K562 (cell line): ENCODE data around the gene TEX30. TPM values are rescaled to one million over a fixed set of nuclear protein-coding genes. Genes with fewer than 3 reads are reported as not detected.

ENCODE experiments used
- ATAC-seq: fragments of 200-7000 bp; cut with Tn5 transposase; 3 replicates; pipeline ENCODE4 v1.9.1; 2020; ENCODE audit warnings: moderate library complexity
- BruUV-seq: library from RNA; stranded (reverse); fragments of 400-500 nt; replicated peaks from 2 replicates; lab custom pipeline; 2021; lab: Mats Ljungman, UMichigan
- CTCF ChIA-PET: fragments of 300-600 bp; formaldehyde crosslinking; extraction: SDS; loops from one replicate; lab custom pipeline; 2021; ENCODE audit warnings: low intra/inter-chr PET ratio; lab: Yijun Ruan, JAX
- POLR2A ChIA-PET: fragments of 300-600, 350-650 bp; sonication (Branson Sonifier 250); formaldehyde crosslinking; extraction: SDS; loops from one replicate; lab custom pipeline; 2021; ENCODE audit warnings: antibody characterized with exemption, inconsistent platforms; lab: Yijun Ruan, JAX
- DNase-seq, 4 experiments: peaks; one replicate each; pipeline versions ENCODE4 v3.0.0 to v3.0.0-alpha.2; 2011 to 2018; ENCODE audit warnings: low spot score in 3 of 4, mixed read lengths in 3 of 4; ENCODE audit errors: extremely low read depth in 1 of 4
- FAIRE-seq: peaks from 2 replicates; lab custom pipeline; 2011; peaks lifted over from hg19 to GRCh38; lab: Jason Lieb, UNC
- H2AFZ ChIP-seq: 2 replicates; pipeline ENCODE4 v1.6.0; 2011; ENCODE audit warnings: low read depth, low read length, control low read depth, inconsistent platforms
- H3K27ac ChIP-seq: fragments of 200-600 bp; 3 replicates; pipeline ENCODE4 v1.8.0; 2011; ENCODE audit warnings: low read depth, mild to moderate bottlenecking, control low read depth, inconsistent platforms, low read length, moderate library complexity, mixed read lengths; ENCODE audit errors: extremely low read depth
- H3K27me3 ChIP-seq, 2 experiments: fragments of 300-600 bp in 1 of 2; 2 replicates in 1 of 2; 3 replicates in 1 of 2; pipeline versions ENCODE4 v1.6.0 to v1.8.0; 2011; ENCODE audit warnings: inconsistent platforms in 2 of 2, low read length in 2 of 2, mild to moderate bottlenecking in 1 of 2, mixed read lengths in 1 of 2, moderate library complexity in 1 of 2; ENCODE audit not compliant: control insufficient read depth in 2 of 2, insufficient read depth in 2 of 2
- H3K36me3 ChIP-seq: fragments of 300-600 bp; 3 replicates; pipeline ENCODE4 v1.8.0; 2011; ENCODE audit warnings: mild to moderate bottlenecking, low read length, inconsistent platforms; ENCODE audit not compliant: control insufficient read depth, insufficient read depth
- H3K4me1 ChIP-seq, 2 experiments: fragments of 200-600 bp in 1 of 2; replicated peaks in 1 of 2; 2 replicates in 1 of 2; 3 replicates in 1 of 2; pipeline versions ENCODE4 v1.5.1 to v1.8.0; 2011; ENCODE audit warnings: inconsistent platforms in 2 of 2, low read length in 2 of 2, mild to moderate bottlenecking in 1 of 2, mixed read lengths in 1 of 2, moderate library complexity in 1 of 2; ENCODE audit not compliant: control insufficient read depth in 2 of 2, insufficient read depth in 2 of 2
- H3K4me2 ChIP-seq: 2 replicates; pipeline ENCODE4 v1.6.1; 2011; ENCODE audit warnings: low read length, control low read depth, inconsistent platforms, mixed read lengths; ENCODE audit not compliant: insufficient read depth
- H3K4me3 ChIP-seq: fragments of 200-600 bp; sonication (generic), shearing (Covaris generic); 2 replicates; pipeline ENCODE4 v1.5.1; 2016; ENCODE audit warnings: control low read depth, inconsistent platforms
- H3K79me2 ChIP-seq: fragments of 200-600 bp; 3 replicates; pipeline ENCODE4 v1.8.0; 2011; ENCODE audit warnings: low read length, inconsistent platforms; ENCODE audit not compliant: control insufficient read depth, insufficient read depth
- H3K9ac ChIP-seq, 2 experiments: 2 replicates each; pipeline versions ENCODE4 v1.6.0 to v1.6.1; 2011; ENCODE audit warnings: low read depth in 2 of 2, low read length in 2 of 2, control low read depth in 1 of 2, inconsistent platforms in 1 of 2, mild to moderate bottlenecking in 1 of 2, mixed read lengths in 1 of 2; ENCODE audit not compliant: insufficient read depth in 1 of 2
- H3K9me1 ChIP-seq: one replicate; pipeline ENCODE4 v1.6.0; 2011; ENCODE audit warnings: inconsistent platforms, mild to moderate bottlenecking, low read length, moderate library complexity; ENCODE audit not compliant: control insufficient read depth, insufficient read depth
- H3K9me3 ChIP-seq: replicated peaks from 2 replicates; pipeline ENCODE4 v1.5.1; 2011; ENCODE audit warnings: low read depth, low read length, inconsistent platforms; ENCODE audit not compliant: control insufficient read depth, insufficient read depth
- H4K20me1 ChIP-seq: replicated peaks from 2 replicates; pipeline ENCODE4 v1.6.1; 2011; ENCODE audit warnings: low read length, inconsistent platforms, mixed read lengths; ENCODE audit not compliant: control insufficient read depth, insufficient read depth
- BHLHE40 ChIP-seq: IDR thresholded peaks from 2 replicates; pipeline ENCODE4 v1.6.1; 2011; ENCODE audit warnings: low read length, improper control_type of control experiment
- JUND ChIP-seq, 2 experiments: IDR thresholded peaks; 2 replicates in 1 of 2; 3 replicates in 1 of 2; pipeline ENCODE4 v1.6.1; 2011; ENCODE audit warnings: borderline replicate concordance in 2 of 2, low read depth in 2 of 2, low read length in 2 of 2, improper control_type of control experiment in 1 of 2, missing biosample characterization in 1 of 2, missing genetic modification characterization in 1 of 2, missing genetic modification reagents in 1 of 2
- NR2C2 ChIP-seq, 2 experiments: fragments of 200-800 bp in 1 of 2; sonication (Bioruptor generic) in 1 of 2; sonication (generic) in 1 of 2; formaldehyde crosslinking in 1 of 2; IDR thresholded peaks; 2 replicates each; pipeline versions ENCODE4 v1.6.1 to v1.8.0; 2016 to 2022; ENCODE audit warnings: mild to moderate bottlenecking in 1 of 2, missing compliant biosample characterization in 1 of 2, missing genetic modification characterization in 1 of 2, missing genetic modification reagents in 1 of 2
- RAD21 ChIP-seq, 2 experiments: fragments of 250-450 bp in 1 of 2; fragments of 450-650 bp in 1 of 2; sonication (Bioruptor Pico) in 1 of 2; formaldehyde crosslinking in 1 of 2; IDR thresholded peaks in 1 of 2; conservative IDR thresholded peaks in 1 of 2; 2 replicates each; pipeline versions ENCODE4 v1.4.0 to v1.8.0; 2020 to 2022; ENCODE audit warnings: mild to moderate bottlenecking in 2 of 2, moderate library complexity in 1 of 2
- SNAPC5 ChIP-seq: fragments of 250-450 bp; sonication (Bioruptor Pico); IDR thresholded peaks from 2 replicates; pipeline ENCODE4 v1.8.0; 2021; ENCODE audit warnings: moderate library complexity, mild to moderate bottlenecking, inconsistent platforms
- TFE3 ChIP-seq: fragments of 450-650 bp; formaldehyde crosslinking; IDR thresholded peaks from 2 replicates; pipeline ENCODE4 v1.4.0; 2020; ENCODE audit warnings: mild to moderate bottlenecking, mixed read lengths
- ZNF655 ChIP-seq: fragments of 250-450 bp; sonication (Bioruptor Pico); IDR thresholded peaks from 2 replicates; pipeline ENCODE4 v1.5.0; 2021
- ZNF780A ChIP-seq: fragments of 250-450 bp; sonication (Bioruptor Pico); IDR thresholded peaks from 2 replicates; pipeline ENCODE4 v1.5.0; 2021; ENCODE audit warnings: mild to moderate bottlenecking
- WGBS: fragments of 100-300 bp; shearing (Covaris generic); methylation state at CpG from one replicate; pipeline ENCODE4 v1.1.6; 2016; ENCODE audit warnings: low coverage, mixed read lengths; ENCODE audit not compliant: insufficient coverage; ENCODE audit errors: missing lambda C conversion rate; 5-methylcytosine and 5-hydroxymethylcytosine counted together
- in situ Hi-C: fragments of 300-500 bp; cut with MboI; formaldehyde crosslinking; loops from 4 replicates; pipeline ENCODE4 v1.15.0; 2018; ENCODE audit warnings: inconsistent platforms, mixed read lengths
- intact Hi-C: fragments of 100-400 bp; cut with micrococcal nuclease; formaldehyde crosslinking; loops from 2 replicates; pipeline ENCODE4 v1.14.2; 2022
- polyA plus RNA-seq, 8 experiments: library from polyadenylated mRNA; depleted of rRNA in 4 of 8; stranded (reverse) in 5 of 8; unstranded in 3 of 8; fragments of >200 nt; fragmentation: Nextera tagmentation in 2 of 8; fragmentation: Illumina TruSeq in 1 of 8; extraction: Ambion mirVana in 2 of 8; extraction: Trizol in 1 of 8; gene quantifications; 2 replicates each; pipeline versions ENCODE4 v1.2.1 to v1.2.3, GENCODE V29; 2011 to 2014; ENCODE audit warnings: inconsistent platforms in 1 of 8, missing spikeins in 1 of 8
- total RNA-seq, 7 experiments: library from RNA; depleted of rRNA in 6 of 7; stranded (reverse); fragments of >200 nt in 6 of 7; fragmentation: Illumina TruSeq in 2 of 7; extraction: Trizol in 2 of 7; gene quantifications; 2 replicates each; pipeline versions ENCODE4 v1.2.1 to v1.2.3, GENCODE V29; 2011 to 2021; ENCODE audit warnings: low replicate concordance in 1 of 7

TEX30 gene
- total and polyA plus RNA-seq, 9 of the 15 experiments (the other 6 are each of a cell fraction or from before 2014, with no cell fraction given), result 24.1 to 143 (median 37.3) TPM

GRCh38 chr13:102729560-102730270, 43.9 kb downstream of the TEX30 start:
- ChIA-PET CTCF (no interaction called here), POLR2A (no interaction called here)
- H3K79me2 ChIP-seq, result no peaks in the 10 kb centered on the region
- no peak overlapping the region for H3K27ac ChIP-seq
- H3K9me1 ChIP-seq, result no peaks in the 10 kb centered on the region
- H3K4me2 ChIP-seq, result no peak overlapping the region
- BruUV-seq, result no TSS peak
- no peaks in the 10 kb centered on the region for H3K9me3 ChIP-seq
- FAIRE-seq (no peak), DNase-seq (no peak), ATAC-seq (no peak)
- no peaks in the 10 kb centered on the region for H3K4me1 ChIP-seq
- intact Hi-C loops (no loop called here), in situ Hi-C loops (no loop called here)
- H3K27me3 ChIP-seq, result no peaks in the 10 kb centered on the region; a peak in 1 of 5 replicates
- H4K20me1 ChIP-seq, result no peaks in the 10 kb centered on the region
- WGBS, result 2% methylated on average over 8 of the region's 8 CpGs
- no peak overlapping the region for H3K9ac ChIP-seq
- no peak overlapping the region for H2AFZ ChIP-seq
- no peak overlapping the region for H3K4me3 ChIP-seq
- H3K36me3 ChIP-seq, result no peaks in the 10 kb centered on the region
- TF ChIP-seq NR2C2 (CRISPR knock-in tag; IDR thresholded peaks at IDR 0.05) (no peak), NR2C2 (tag; IDR thresholded peaks at IDR 0.05) (no peak), ZNF655 (CRISPR knock-in tag) (no peak), RAD21 (CRISPR knock-in tag; conservative IDR thresholded peaks at IDR 0.05 in 1 of 2, IDR thresholded peaks at IDR 0.05 in 1 of 2) (no peak), BHLHE40 (peak; percentile 44; the same call in 1 of the 2 replicates), ZNF780A (no peak), SNAPC5 (CRISPR knock-in tag) (no peak), JUND (IDR thresholded peaks at IDR 0.05; ENCODE audit: borderline replicate concordance, low read depth, low read length) (0 out of 2 replicates have a peak, but pooled peaks have one; percentile 22), JUND (tag; IDR thresholded peaks at IDR 0.05; ENCODE audit: borderline replicate concordance, low read depth, low read length) (no peak), TFE3 (CRISPR knock-in tag) (no peak)
